ENCODE results near the gene SYCP2L. TPM values are rescaled to one million over a fixed set of nuclear protein-coding genes. Genes with fewer than 3 reads are reported as not detected.
"Not testable (repeated sequence)": the region's sequence is repeated elsewhere in the genome, so short reads cannot be mapped to it uniquely, and the experiment has no call there.

SYCP2L gene
- total RNA-seq, 1 experiment from 2014 or later = 13.3 TPM

DNA sequence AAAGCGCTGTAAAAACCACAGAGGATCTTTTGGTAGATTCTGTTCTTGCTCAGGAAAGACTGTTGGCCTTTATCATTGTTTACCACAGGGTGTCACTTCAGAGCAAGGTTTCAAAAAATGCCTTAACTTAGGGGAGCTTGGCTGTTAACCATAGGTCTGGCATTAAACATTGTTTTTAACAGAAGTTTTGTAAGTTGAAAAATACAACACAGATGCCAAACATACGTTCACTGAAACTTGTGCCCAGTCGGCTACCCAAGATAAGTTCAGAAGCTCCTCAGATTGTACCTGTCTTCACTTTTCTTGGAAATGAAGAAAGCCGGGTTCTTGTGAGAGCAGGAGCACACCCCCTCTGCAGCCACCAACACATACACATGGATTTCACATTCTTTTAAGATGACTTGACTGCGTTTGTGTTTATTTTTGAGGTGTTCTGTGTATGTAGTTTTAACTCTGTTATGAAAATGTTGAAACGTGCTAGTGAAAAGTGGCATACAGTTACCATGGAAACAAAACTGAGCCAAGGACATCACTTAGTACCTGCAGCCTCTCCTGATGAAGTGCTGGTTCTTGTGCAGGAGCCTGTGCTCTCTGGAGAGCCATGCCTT is 64.9 kb downstream of the SYCP2L start:
- peak; percentile 19 for DNase-seq (ENCODE audit: extremely low read depth, low read depth)

DNA sequence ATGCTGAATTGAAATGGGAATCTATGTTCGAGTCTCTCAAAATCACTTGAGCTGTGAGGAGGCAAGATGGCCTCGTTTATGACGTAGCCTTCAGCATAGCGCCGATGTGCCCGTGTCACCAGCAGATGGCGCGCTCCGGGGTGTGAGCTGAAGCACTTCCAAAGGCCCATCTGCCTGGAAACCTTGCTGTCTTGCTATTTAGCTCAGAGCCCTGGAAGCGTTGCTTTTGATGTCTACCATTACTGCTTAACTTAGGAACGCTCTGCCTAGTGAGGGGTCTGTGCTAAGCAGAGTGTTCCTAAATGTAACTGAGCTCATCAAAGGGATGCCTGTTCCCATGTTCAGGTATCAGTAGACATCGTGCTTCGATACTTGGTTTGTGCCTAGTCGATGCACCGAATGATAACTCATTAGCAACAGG is 67.7 kb downstream of the SYCP2L start:
- DNase-seq (ENCODE audit: extremely low read depth, low read depth) = peak; percentile 45

DNA sequence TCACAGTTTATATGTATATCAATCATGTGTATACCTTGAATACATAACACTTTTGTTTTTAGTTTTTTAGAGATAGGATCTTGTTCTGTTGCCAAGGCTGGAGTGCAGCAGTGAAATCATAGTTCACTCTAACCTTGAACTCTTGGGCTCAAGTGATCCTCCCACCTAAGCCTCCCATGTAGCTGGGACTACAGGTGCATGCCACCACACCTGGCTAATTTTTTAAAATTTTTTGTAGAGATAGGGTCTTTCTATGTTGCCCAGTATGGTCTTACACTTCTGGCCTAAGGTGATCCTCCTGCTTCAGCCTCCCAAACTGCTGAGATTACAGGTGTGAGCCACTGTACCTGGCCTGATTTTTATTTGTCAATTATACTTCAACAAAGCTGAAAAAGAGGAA is 69.9 kb downstream of the SYCP2L start:
- no peak for DNase-seq (ENCODE audit: extremely low read depth, low read depth)

GRCh38 chr6:10957414-10957886 is 70.6 kb downstream of the SYCP2L start:
- no peak for DNase-seq (ENCODE audit: extremely low read depth, low read depth)

DNA sequence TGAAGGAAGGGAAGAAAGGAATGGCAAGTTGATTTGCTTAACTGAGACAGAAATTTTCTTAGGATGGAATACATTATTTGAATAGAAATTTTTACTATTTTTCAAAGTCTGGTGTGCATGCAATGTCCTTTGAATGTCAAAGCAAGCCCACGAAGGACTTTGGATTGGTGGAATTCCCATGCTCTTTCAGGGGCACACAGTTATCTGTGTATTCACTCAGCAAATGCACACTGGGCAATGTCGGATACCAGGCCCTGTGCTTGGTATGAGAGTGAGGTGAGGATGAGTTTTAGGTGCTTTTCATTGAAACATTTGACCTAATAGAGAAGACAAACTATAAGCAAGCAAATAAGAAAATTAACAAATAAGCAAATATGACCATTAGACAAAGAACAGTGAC is 73.3 kb downstream of the SYCP2L start:
- no peak for DNase-seq (ENCODE audit: extremely low read depth, low read depth)

GRCh38 chr6:10961837-10962236 is 75.0 kb downstream of the SYCP2L start:
- no peak for DNase-seq (ENCODE audit: extremely low read depth, low read depth)

GRCh38 chr6:10962673-10963072 is 75.8 kb downstream of the SYCP2L start:
- DNase-seq (ENCODE audit: extremely low read depth, low read depth) = no peak

GRCh38 chr6:10963113-10963512 is 76.3 kb downstream of the SYCP2L start:
- no peak for DNase-seq (ENCODE audit: extremely low read depth, low read depth)

- no peak for DNase-seq (ENCODE audit: extremely low read depth, low read depth)
Measured at GRCh38 chr6:10964684-10965083, 77.8 kb downstream of the SYCP2L start.

DNA sequence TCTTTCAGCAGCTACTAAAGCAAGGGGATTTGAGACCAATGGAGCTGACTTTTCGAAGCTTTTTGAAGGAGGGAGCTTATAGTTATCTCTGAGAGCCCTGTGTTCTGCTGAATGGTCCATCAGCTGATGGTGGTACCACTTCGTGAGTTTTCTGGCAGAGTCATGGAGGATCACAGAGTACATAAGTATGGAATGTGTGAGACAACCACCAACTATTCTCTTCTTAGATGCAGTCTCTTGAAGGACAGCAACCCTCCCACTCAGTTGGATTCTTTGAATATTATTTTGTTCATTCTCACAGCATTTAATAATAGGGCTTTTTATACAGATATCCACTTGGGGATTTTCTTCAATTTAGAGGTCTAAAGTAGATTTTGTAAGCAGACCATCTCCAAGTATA is 81.9 kb downstream of the SYCP2L start:
- no peak for DNase-seq (ENCODE audit: extremely low read depth, low read depth)

DNA sequence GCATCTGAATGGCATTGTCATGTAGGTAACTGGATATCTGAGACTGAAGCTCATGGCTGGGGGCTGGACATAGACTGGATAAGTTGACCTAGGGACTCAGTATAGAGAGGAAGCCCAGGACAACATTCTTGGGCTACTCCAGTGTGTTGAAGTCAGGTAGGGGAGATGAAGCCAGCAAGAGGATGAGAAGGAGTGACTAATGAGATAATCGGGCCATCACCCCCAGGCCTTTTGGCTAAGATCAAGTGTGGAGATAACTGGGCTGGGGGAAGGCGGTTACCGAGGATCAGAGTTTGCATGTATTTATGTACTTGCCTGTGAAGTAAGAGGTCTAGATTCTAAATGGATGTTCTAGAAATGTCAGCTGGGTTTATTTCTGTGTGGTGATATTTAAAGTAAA is 83.9 kb downstream of the SYCP2L start:
- no peak for DNase-seq (ENCODE audit: extremely low read depth, low read depth)

GRCh38 chr6:10972196-10972595 is 85.3 kb downstream of the SYCP2L start:
- no peak for DNase-seq (ENCODE audit: extremely low read depth, low read depth)

DNA sequence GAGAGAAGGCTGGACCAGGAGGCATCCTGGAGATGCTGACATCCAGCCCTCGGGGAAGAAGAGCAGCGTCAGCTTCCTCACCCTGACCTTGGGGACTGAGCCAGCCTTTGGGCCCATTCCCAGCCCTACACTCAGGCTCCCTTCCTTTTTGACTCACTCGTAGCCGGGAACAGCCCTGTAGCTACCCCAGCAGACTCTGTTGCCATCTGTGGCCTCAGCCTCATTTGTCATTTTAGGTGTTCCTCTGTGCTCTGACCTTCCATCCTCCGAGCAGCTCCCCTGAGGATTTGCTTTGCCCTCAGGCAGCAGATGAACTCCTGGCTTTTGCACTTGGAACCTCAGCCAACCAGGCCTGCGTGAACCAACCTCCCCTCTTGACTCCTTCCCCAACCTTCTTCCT is 89.7 kb downstream of the SYCP2L start:
- DNase-seq (ENCODE audit: extremely low read depth, low read depth) = no peak

- no peak for DNase-seq (ENCODE audit: extremely low read depth, low read depth)
Measured at GRCh38 chr6:10977231-10977968, 90.5 kb downstream of the SYCP2L start.

DNA sequence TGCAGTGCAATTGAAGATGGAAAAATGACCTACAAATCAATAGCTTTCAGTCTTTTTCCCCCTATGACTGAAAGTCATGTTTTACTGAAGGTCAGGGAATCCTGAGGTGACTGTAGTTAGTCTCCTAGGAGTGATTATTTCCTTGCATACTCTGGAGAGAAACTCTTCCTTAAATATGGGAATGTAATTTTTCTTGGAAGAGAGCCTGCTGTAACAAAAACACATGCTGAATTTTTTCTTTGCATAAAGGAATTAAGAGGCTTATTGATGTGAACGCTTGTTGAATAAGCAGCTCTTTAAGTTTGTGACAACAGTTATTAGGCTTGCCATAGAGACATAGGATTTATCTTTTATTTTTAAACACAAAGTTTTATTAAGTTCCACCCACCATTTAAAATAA is 92.8 kb downstream of the SYCP2L start:
- no peak for DNase-seq (ENCODE audit: extremely low read depth, low read depth)

DNA sequence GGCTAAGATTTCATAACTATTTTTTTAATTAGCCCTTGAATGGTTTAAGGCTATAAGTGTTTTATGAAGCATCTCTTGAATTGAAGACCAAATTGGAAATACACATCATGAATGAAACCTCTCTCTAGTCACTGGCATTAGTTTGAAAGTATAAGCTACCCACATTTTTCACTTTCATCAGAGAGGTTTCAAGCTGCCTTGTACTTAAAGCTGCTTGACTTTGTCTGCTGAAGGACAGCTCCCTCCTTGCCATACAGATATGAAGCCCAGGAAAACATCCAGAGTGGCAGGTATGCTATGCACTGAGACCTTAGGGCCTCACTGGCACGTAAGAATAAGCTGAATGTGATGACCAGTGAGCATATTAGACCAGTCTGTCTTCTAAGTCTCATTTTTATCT is 94.6 kb downstream of the SYCP2L start:
- no peak for DNase-seq (ENCODE audit: extremely low read depth, low read depth)

DNA sequence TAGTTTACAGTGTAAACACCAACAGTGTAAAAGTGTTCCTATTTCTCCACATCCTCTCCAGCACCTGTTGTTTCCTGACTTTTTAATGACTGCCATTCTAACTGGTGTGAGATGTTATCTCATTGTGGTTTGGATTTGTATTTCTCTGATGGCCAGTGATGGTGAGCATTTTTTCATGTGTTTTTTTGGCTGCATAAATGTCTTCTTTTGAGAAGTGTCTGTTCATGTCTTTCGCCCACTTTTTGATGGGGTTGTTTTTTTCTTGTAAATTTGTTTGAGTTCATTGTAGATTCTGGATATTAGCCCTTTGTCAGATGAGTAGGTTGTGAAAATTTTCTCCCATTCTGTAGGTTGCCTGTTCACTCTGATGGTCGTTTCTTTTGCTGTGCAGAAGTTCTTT is 98.1 kb downstream of the SYCP2L start:
- DNase-seq (ENCODE audit: extremely low read depth, low read depth) = not testable (repeated sequence)

- no peak for DNase-seq (ENCODE audit: extremely low read depth, low read depth)
Measured at GRCh38 chr6:10989587-10989986, 102.7 kb downstream of the SYCP2L start.

DNA sequence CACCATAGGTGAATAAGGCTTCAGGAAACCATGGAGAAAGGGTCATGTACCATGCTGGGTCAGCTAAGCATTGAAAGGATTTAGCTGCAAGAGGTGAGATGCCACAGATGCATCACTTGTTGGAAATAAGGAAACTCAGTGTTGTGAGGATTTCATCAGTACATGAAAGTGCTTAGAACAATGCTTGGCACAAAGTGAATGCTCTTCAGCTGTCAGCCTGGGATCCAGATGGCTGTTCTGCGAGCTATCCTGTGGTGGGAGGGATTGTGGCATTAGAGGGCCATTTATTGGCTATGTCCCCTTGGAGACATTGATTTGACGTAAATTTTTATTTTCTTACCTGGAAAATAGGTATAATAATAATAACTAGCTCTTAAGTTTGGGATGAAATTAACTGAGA is 104.3 kb downstream of the SYCP2L start:
- DNase-seq (ENCODE audit: extremely low read depth, low read depth) = no peak

GRCh38 chr6:10993896-10994295 is 107.0 kb downstream of the SYCP2L start:
- no peak for DNase-seq (ENCODE audit: extremely low read depth, low read depth)

DNA sequence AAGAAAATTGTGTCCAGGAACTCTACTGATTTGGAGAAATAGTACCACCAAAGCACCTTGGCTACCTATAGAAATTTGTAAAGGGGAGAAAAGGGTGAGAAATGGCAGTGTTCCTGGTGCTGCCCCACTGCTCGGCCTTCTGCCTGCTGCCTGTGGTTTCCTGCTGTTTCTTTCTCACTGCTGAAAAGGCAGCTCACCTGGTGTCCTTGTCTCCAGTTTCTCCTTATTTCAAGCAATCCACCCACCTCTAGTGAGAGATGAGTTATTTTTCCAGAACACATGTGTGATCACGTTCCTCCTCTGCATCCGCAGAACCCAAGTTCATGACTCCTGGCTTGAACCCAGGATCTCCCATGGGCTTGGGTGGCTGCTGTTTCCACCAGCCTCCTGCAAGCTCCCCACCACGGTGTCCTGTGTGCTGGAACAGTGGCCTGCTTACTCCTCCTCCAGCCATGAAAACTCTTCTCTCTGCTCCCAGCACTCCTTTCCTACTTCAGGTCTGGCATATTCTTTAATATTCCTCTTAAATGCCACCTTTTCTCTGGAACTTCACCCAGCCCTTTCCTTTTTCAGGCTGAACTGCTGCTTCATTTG is 108.4 kb downstream of the SYCP2L start:
- no peak for DNase-seq (ENCODE audit: extremely low read depth, low read depth)

DNA sequence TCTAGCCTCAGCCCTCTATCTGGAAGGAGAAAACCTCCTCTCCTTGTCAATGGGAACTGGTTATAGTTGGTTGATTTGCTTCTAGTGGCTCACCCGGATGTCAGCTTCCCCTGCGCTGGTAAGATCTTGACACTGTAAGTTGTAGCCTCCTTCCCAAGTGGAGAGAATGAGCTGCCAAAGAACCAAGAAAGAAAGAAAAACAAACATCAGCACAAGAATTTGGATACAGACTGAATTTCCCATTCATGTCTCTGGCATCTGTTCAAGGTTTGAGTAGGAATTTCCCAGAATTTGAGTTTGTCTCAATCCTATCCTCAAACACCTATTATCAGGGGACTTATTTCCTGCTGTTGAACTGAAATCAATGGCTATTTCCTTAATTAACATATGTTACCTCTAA is 113.1 kb downstream of the SYCP2L start:
- no peak for DNase-seq (ENCODE audit: extremely low read depth, low read depth)

All from NCI-H460 (cell line).